ENCODE results near the gene RYR2. TPM values are rescaled to one million over a fixed set of nuclear protein-coding genes. Genes with fewer than 3 reads are reported as not detected.
A peak's percentile ranks its signal among the peaks of the same experiment; 100 is the strongest.

RYR2 gene
- total RNA-seq, 2 donors from 2014 or later = 14.2 to 17.1 TPM

DNA sequence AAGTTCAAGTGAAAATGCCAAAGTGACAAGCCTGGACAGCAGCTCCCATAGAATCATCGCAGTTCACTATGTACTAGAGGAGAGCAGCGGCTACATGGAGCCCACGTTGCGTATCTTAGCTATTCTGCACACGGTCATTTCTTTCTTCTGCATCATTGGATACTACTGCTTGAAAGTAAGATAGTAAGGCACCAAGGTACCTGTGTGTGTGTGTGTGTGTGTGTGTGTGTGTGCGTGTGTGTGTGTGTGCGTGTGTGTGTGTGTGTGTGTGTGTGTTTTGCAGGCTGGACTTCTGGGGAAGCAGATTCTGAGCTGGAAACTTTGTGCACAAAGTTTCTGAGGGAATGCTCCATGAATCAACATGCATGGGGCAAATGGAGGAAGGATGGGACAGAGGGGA, 750.2 kb downstream of the RYR2 start:
- H3K27ac ChIP-seq = no peak overlapping the region
- no peaks in the 10 kb centered on the region for H3K27me3 ChIP-seq
- H3K4me1 ChIP-seq = no peaks in the 10 kb centered on the region
- no peaks in the 10 kb centered on the region for H3K36me3 ChIP-seq (replicated peaks in 1 of 2; ENCODE audit: insufficient read depth in 1 of 2, low read depth in 2 of 2)
- no peaks in the 10 kb centered on the region for H3K9me3 ChIP-seq
- no peak for DNase-seq
- WGBS, 2 donors = 73 to 81% methylated on average over 7 of the region's 7 CpGs
- intact Hi-C loops (cut with DNase I) = no loop called here
- no peak overlapping the region for H3K4me3 ChIP-seq
- TF ChIP-seq POLR2A (IDR thresholded peaks at IDR 0.05) = no peak
- TF ChIP-seq, protein P1, sequence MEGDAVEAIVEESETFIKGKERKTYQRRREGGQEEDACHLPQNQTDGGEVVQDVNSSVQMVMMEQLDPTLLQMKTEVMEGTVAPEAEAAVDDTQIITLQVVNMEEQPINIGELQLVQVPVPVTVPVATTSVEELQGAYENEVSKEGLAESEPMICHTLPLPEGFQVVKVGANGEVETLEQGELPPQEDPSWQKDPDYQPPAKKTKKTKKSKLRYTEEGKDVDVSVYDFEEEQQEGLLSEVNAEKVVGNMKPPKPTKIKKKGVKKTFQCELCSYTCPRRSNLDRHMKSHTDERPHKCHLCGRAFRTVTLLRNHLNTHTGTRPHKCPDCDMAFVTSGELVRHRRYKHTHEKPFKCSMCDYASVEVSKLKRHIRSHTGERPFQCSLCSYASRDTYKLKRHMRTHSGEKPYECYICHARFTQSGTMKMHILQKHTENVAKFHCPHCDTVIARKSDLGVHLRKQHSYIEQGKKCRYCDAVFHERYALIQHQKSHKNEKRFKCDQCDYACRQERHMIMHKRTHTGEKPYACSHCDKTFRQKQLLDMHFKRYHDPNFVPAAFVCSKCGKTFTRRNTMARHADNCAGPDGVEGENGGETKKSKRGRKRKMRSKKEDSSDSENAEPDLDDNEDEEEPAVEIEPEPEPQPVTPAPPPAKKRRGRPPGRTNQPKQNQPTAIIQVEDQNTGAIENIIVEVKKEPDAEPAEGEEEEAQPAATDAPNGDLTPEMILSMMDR (IDR thresholded peaks at IDR 0.05) = no peak
- no peak for ATAC-seq

DNA sequence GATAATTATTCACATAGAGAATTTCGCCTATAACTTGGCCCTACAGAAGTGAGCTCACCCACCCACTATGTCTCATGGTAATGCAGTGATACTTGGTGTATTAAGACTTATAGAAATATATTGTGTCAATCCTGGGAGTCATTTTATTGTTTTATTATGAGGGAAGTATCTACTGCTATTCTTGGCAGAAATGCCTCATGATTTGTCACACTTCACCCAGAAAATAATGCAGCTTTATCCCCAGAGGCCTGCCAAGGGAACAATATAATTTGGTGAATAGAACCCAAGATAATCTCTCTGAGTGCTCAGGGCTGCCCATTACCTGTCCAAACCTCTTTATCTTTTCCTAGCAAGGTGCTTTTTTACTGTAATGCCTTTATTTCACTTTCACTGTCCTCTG, 750.7 kb downstream of the RYR2 start:
- no peak for TF ChIP-seq POLR2A (IDR thresholded peaks at IDR 0.05)
- TF ChIP-seq, protein P1 (IDR thresholded peaks at IDR 0.05) = no peak
- WGBS, 2 donors = 74 to 91% methylated on average over 1 of the region's 1 CpG
- no peak overlapping the region for H3K27ac ChIP-seq

DNA sequence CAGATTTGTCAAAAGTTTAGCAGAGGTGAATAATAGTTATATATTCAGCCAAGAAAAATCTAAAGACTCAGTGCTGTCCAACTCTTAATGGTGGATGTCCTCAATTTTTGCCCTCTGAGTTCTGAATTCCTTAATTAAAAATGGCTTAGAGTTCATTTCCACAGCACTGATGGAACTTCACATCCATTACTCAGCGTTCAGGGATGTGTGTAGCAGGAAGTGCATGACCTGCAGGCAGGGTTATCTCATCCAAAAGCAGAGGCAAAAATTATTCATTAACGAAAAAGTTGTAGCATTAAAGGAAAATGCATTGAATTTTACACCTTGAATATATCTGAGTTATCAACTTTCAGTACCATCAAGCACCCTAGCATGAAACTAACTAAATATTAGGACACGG, 752.1 kb downstream of the RYR2 start:
- Histone ChIP-seq H3K36me3 (replicated peaks in 1 of 2; ENCODE audit: insufficient read depth in 1 of 2, low read depth in 2 of 2) (no peaks in the 10 kb centered on the region), H3K4me3 (no peak overlapping the region), H3K27me3 (no peaks in the 10 kb centered on the region), H3K9me3 (no peaks in the 10 kb centered on the region), H3K4me1 (no peaks in the 10 kb centered on the region), H3K27ac (no peak overlapping the region)
- 19 to 24% methylated on average over 3 of the region's 3 CpGs for WGBS, 2 donors
- TF ChIP-seq, protein P1 (IDR thresholded peaks at IDR 0.05) = no peak
- TF ChIP-seq POLR2A (IDR thresholded peaks at IDR 0.05) = no peak
- DNase-seq = no peak
- peak; percentile 50 for ATAC-seq
- intact Hi-C loops (cut with DNase I) = no loop called here

More for the DNA sequence above, 750.7 kb downstream of the RYR2 start:
- H3K4me3 ChIP-seq = no peak overlapping the region
- H3K4me1 ChIP-seq = no peaks in the 10 kb centered on the region
- no peaks in the 10 kb centered on the region for H3K9me3 ChIP-seq
- ATAC-seq (no peak), DNase-seq (no peak)
- no peaks in the 10 kb centered on the region for H3K36me3 ChIP-seq (replicated peaks in 1 of 2; ENCODE audit: insufficient read depth in 1 of 2, low read depth in 2 of 2)
- no peaks in the 10 kb centered on the region for H3K27me3 ChIP-seq
- intact Hi-C loops (cut with DNase I) = no loop called here

DNA sequence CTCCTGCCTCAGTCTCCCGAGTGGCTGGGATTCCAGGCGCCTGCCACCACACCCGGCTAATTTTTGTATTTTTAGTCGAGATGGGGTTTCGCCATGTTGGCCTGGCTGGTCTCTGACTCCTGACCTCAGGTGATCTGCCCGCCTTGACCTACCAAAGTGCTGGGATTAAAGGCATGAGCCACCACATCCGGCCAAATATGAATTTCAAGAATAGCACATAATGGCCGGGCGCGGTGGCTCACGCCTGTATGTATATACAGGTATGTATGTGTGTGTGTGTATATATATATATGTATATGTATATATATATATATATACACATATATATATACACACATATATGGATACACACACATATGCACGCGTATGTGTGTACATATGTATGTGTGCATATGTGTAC, 753.6 kb downstream of the RYR2 start:
- Histone ChIP-seq H3K4me3 (no peak overlapping the region), H3K27ac (no peak overlapping the region), H3K36me3 (replicated peaks in 1 of 2; ENCODE audit: insufficient read depth in 1 of 2, low read depth in 2 of 2) (no peaks in the 10 kb centered on the region), H3K9me3 (no peaks in the 10 kb centered on the region), H3K4me1 (no peaks in the 10 kb centered on the region), H3K27me3 (no peaks in the 10 kb centered on the region)
- intact Hi-C loops (cut with DNase I) = no loop called here
- no peak for TF ChIP-seq POLR2A (IDR thresholded peaks at IDR 0.05)
- TF ChIP-seq, protein P1 (IDR thresholded peaks at IDR 0.05) = no peak
- 90 to 94% methylated on average over 13 of the region's 13 CpGs for WGBS, 2 donors
- no peak for ATAC-seq
- no peak for DNase-seq

DNA sequence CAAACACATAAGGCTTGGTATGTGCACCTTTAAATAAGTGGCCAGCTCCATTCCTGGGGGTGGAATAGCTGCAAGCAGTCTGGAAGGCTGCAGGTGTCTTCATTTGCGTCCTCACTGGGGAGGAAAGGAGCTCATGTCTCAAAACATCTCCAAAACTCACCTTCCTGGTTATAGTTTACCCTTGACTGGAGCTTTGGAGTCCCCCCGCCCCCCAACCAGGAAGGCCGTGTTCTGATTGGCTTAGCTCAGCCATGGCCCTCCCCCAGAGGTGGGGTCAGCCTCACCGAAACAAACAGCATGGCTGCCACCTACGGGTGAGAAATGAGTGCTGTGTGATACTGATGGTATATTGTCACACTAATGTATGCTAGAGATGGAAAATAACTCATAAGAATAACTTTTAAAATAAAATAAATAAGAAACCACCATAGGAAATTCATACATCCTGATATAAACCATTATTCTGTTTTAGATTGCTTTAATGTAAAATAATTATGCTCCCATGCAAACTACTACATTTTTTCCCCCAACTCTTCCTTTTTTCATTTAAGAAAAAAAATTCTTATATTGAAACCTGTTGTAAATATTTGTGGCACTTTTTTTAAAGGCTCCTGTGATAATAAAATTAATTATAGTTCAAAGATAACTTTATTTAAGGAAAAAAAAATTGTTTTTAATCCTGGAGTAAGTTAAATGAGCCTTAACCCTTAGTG, 757.9 kb downstream of the RYR2 start:
- Histone ChIP-seq H3K27ac (no peak overlapping the region), H3K4me3 (no peak overlapping the region), H3K36me3 (replicated peaks in 1 of 2; ENCODE audit: insufficient read depth in 1 of 2, low read depth in 2 of 2) (no peaks in the 10 kb centered on the region), H3K4me1 (no peaks in the 10 kb centered on the region), H3K27me3 (no peaks in the 10 kb centered on the region), H3K9me3 (no peaks in the 10 kb centered on the region)
- intact Hi-C loops (cut with DNase I) = no loop called here
- peak; percentile 75 to 86 (median 82) for DNase-seq
- peak; percentile 98 for ATAC-seq
- TF ChIP-seq POLR2A (IDR thresholded peaks at IDR 0.05) = no peak
- TF ChIP-seq, protein P1 (IDR thresholded peaks at IDR 0.05) = peak in 5 of 7 experiments; percentile 26 to 64 (median 46)
- 53 to 63% methylated on average over 5 of the region's 5 CpGs for WGBS, 2 donors
